ENCODE data around the gene SERGEF. TPM values are rescaled to one million over a fixed set of nuclear protein-coding genes. Genes with fewer than 3 reads are reported as not detected.

Gene SERGEF
- total RNA-seq = 22.2 TPM

GRCh38 chr11:18012906-18013781 is at the start of gene SERGEF:
Gene SERGEF (minus strand): TSS chr11:18013047. CDS start chr11:18013010, 37 bp downstream.

GRCh38 chr11:18046116-18046777 is 33.4 kb upstream of the SERGEF start, which contains the start of gene TPH1:
Gene TPH1 (minus strand): TSS chr11:18046269. CDS start chr11:18040762, 5,507 bp downstream.

Other genes with a start within 250 kb of the SERGEF start
- 4.3 TPM for gene TPH1, start 33.2 kb upstream of the SERGEF start, total RNA-seq
- 24.8 TPM for gene SAAL1, start 93.0 kb upstream of the SERGEF start, total RNA-seq
- gene MRGPRX3, start 119.5 kb upstream of the SERGEF start, total RNA-seq = not detected
- gene MRGPRX4, start 159.8 kb upstream of the SERGEF start, total RNA-seq = not detected
- not detected for gene SAA4, start 223.8 kb upstream of the SERGEF start, total RNA-seq
- gene SAA2, start 235.6 kb upstream of the SERGEF start, total RNA-seq = 0.99 TPM